Parathyroid adenoma (tissue), 2 donors: ENCODE results near the gene TBX4.

Source experiments
- H2AFZ ChIP-seq: fragments of 300-600 bp; sonication (generic); one replicate; pipeline ENCODE4 v1.7.0; 2017; ENCODE audit warnings: antibody characterized with exemption, mild to moderate bottlenecking
- H3K27ac ChIP-seq: fragments of 300-600 bp; sonication (generic); one replicate; pipeline ENCODE4 v1.7.0; 2017
- H3K27me3 ChIP-seq: fragments of 300-600 bp; sonication (generic); one replicate; pipeline ENCODE4 v1.7.0; 2017; ENCODE audit warnings: low read length; ENCODE audit not compliant: control insufficient read depth, insufficient read depth
- H3K36me3 ChIP-seq: fragments of 300-600 bp; sonication (generic); one replicate; pipeline ENCODE4 v1.7.0; 2017; ENCODE audit warnings: low read length; ENCODE audit not compliant: control insufficient read depth, insufficient read depth
- H3K4me1 ChIP-seq: fragments of 300-600 bp; sonication (generic); one replicate; pipeline ENCODE4 v1.7.0; 2017; ENCODE audit warnings: control low read depth
- H3K4me2 ChIP-seq: fragments of 300-600 bp; sonication (generic); one replicate; pipeline ENCODE4 v1.7.0; 2017; ENCODE audit warnings: low read length
- H3K4me3 ChIP-seq: fragments of 300-600 bp; sonication (generic); one replicate; pipeline ENCODE4 v1.7.0; 2017; ENCODE audit warnings: low read depth, low read length
- H3K79me2 ChIP-seq: fragments of 300-600 bp; sonication (generic); one replicate; pipeline ENCODE4 v1.7.0; 2017; ENCODE audit warnings: control low read depth
- H3K9ac ChIP-seq: fragments of 300-600 bp; sonication (generic); one replicate; pipeline ENCODE4 v1.7.0; 2017; ENCODE audit warnings: mild to moderate bottlenecking
- H3K9me3 ChIP-seq: fragments of 300-600 bp; sonication (generic); one replicate; pipeline ENCODE4 v1.7.0; 2017; ENCODE audit warnings: low read length; ENCODE audit not compliant: control insufficient read depth
- TF ChIP-seq, protein P1 (sequence below): fragments of 300-600 bp; sonication (generic); IDR thresholded peaks from one replicate; pipeline ENCODE4 v1.7.0; 2017; ENCODE audit warnings: antibody characterized with exemption, mild to moderate bottlenecking
- donor health status: primary hyperparathyroidism.

TBX4 gene

DNA sequence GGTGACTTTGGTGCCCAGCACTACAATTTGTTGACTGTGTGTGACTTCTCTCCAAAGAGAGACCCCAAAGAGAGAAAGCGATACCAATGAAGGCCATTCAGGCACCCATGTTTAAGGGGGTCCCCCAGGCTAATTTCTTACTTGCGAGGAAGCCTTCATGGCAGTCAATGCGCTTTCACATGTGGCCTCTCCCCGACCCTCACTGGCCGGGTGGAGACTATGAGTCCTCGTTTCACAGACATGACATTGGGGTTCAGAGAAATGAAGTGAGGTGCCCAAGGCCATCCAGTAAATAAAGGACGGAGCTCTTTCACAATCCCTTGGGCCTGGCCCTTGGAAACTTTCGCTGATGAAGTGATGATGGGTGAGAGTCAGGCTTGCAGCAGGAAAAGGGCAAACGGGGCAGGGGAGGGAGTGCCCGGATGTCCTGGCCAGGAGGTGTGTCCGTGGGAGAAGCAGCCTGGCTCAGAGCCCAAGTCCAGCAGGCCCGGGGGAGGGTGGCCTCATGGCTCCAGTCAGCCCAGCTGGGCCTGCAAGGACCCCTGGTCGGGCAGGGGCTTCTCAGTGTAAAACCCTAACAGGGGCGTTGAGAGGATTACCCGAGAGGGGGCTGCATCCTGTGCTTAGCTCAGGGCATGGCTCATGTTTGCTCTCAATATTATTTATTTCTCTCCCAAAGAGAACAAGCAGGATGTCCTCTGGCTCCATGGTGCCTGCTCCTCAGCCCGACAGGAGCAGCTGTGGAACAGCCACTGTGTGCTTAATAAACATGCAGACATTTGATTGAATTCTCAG is 37.9 kb upstream of the TBX4 start:
- no peaks in the 10 kb centered on the region for H3K36me3 ChIP-seq
- peaks cover 3% of the 10 kb centered on the region for H3K27me3 ChIP-seq
- no peak overlapping the region for H3K4me3 ChIP-seq
- TF ChIP-seq, protein P1, sequence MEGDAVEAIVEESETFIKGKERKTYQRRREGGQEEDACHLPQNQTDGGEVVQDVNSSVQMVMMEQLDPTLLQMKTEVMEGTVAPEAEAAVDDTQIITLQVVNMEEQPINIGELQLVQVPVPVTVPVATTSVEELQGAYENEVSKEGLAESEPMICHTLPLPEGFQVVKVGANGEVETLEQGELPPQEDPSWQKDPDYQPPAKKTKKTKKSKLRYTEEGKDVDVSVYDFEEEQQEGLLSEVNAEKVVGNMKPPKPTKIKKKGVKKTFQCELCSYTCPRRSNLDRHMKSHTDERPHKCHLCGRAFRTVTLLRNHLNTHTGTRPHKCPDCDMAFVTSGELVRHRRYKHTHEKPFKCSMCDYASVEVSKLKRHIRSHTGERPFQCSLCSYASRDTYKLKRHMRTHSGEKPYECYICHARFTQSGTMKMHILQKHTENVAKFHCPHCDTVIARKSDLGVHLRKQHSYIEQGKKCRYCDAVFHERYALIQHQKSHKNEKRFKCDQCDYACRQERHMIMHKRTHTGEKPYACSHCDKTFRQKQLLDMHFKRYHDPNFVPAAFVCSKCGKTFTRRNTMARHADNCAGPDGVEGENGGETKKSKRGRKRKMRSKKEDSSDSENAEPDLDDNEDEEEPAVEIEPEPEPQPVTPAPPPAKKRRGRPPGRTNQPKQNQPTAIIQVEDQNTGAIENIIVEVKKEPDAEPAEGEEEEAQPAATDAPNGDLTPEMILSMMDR = no peak
- H3K9ac ChIP-seq = no peak overlapping the region
- no peak overlapping the region for H2AFZ ChIP-seq
- H3K27ac ChIP-seq = no peak overlapping the region
- H3K9me3 ChIP-seq = no peaks in the 10 kb centered on the region
- H3K4me2 ChIP-seq = no peak overlapping the region
- H3K79me2 ChIP-seq = no peaks in the 10 kb centered on the region
- peaks cover 4% of the 10 kb centered on the region for H3K4me1 ChIP-seq

GRCh38 chr17:61414936-61415251 is 37.3 kb upstream of the TBX4 start:
- Histone ChIP-seq H3K36me3 (no peaks in the 10 kb centered on the region), H3K27ac (no peak overlapping the region), H3K79me2 (no peaks in the 10 kb centered on the region), H3K4me1 (peaks cover 4% of the 10 kb centered on the region), H2AFZ (no peak overlapping the region), H3K27me3 (peaks cover 3% of the 10 kb centered on the region), H3K4me3 (no peak overlapping the region), H3K9me3 (no peaks in the 10 kb centered on the region), H3K4me2 (no peak overlapping the region), H3K9ac (no peak overlapping the region)
- TF ChIP-seq, protein P1 = no peak

- H3K27ac ChIP-seq = no peak overlapping the region
- H3K36me3 ChIP-seq = no peaks in the 10 kb centered on the region
- TF ChIP-seq, protein P1 = no peak
- H3K27me3 ChIP-seq = no peaks in the 10 kb centered on the region
- peaks cover 4% of the 10 kb centered on the region for H3K4me1 ChIP-seq
- no peak overlapping the region for H3K9ac ChIP-seq
- no peak overlapping the region for H3K4me3 ChIP-seq
- H2AFZ ChIP-seq = peak overlapping the region; percentile 70
- no peak overlapping the region for H3K4me2 ChIP-seq
- H3K9me3 ChIP-seq = no peaks in the 10 kb centered on the region
- H3K79me2 ChIP-seq = no peaks in the 10 kb centered on the region
Measured at GRCh38 chr17:61415374-61416210, 36.6 kb upstream of the TBX4 start.

- no peak overlapping the region for H3K9ac ChIP-seq
Measured at GRCh38 chr17:61416211-61416539, 36.0 kb upstream of the TBX4 start.

More at GRCh38 chr17:61416211-61416539, 36.0 kb upstream of the TBX4 start:
- Histone ChIP-seq H3K27me3 (no peaks in the 10 kb centered on the region), H3K4me1 (peaks cover 4% of the 10 kb centered on the region), H2AFZ (peak overlapping the region; percentile 70), H3K27ac (no peak overlapping the region), H3K4me3 (no peak overlapping the region), H3K9me3 (no peaks in the 10 kb centered on the region), H3K79me2 (no peaks in the 10 kb centered on the region), H3K36me3 (no peaks in the 10 kb centered on the region), H3K4me2 (peak overlapping the region; percentile 47)
- TF ChIP-seq, protein P1 = no peak
